GM10248 (cell line): ENCODE results near the gene LMCD1.

Experiments
- CTCF ChIA-PET: fragments of 300-600 bp; sonication (Branson Sonifier 250); formaldehyde crosslinking; extraction: SDS; loops from one replicate; lab custom pipeline; 2021; ENCODE audit warnings: antibody characterized with exemption; lab: Yijun Ruan, JAX
- POLR2A ChIA-PET: fragments of 350-650 bp; sonication (Branson Sonifier 250); formaldehyde crosslinking; extraction: SDS; loops from one replicate; lab custom pipeline; 2020; ENCODE audit warnings: antibody characterized with exemption; lab: Yijun Ruan, JAX
- DNase-seq: peaks from one replicate; pipeline ENCODE4 v3.0.0; 2012; ENCODE audit errors: extremely low spot score
- CTCF ChIP-seq: IDR thresholded peaks from 2 replicates; pipeline ENCODE4 v1.5.1; 2012; ENCODE audit warnings: mild to moderate bottlenecking, low read depth; ENCODE audit errors: extremely low read depth, missing control alignments, control extremely low read depth

LMCD1 gene

GRCh38 chr3:8500989-8501370 lies 643 bp upstream of the LMCD1 start:
- ChIA-PET CTCF (interaction anchor here (0.7 to 3.5 kb wide), 9 partner anchors 10 to 163 kb away, joined by 3 to 17 read pairs (median 3); no protein-coding TSS in a partner anchor), POLR2A (no interaction called here)
- no peak for DNase-seq
- no peak for TF ChIP-seq CTCF

DNA sequence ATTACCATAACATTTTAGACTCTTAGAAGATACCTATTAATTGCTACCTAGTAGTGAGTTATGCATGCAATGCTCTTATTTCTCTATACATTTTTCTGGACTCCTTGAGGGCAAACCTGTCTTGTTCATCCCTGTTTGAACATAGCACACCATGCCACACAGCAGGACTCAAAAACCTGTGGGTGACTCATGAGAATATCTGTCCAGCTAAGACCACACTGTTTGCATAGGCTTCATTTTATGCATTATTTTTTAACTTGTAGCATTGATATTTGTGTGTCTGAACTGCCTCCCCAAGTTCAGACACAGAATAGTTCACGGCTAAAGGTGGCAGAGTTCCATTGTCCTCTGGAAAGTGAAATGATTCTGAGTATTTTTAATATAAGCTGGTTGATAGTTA lies 1.8 kb downstream of the LMCD1 start:
- DNase-seq: no peak
- ChIA-PET CTCF (interaction anchor here (1.2 to 3.5 kb wide), 3 partner anchors 9 to 23 kb away, joined by 3 to 17 read pairs (median 5); no protein-coding TSS in a partner anchor), POLR2A (interaction anchor here (0.6 kb wide), 1 partner anchor 1480 kb away, joined by 3 read pairs; no protein-coding TSS in a partner anchor)
- no peak for TF ChIP-seq CTCF

DNA sequence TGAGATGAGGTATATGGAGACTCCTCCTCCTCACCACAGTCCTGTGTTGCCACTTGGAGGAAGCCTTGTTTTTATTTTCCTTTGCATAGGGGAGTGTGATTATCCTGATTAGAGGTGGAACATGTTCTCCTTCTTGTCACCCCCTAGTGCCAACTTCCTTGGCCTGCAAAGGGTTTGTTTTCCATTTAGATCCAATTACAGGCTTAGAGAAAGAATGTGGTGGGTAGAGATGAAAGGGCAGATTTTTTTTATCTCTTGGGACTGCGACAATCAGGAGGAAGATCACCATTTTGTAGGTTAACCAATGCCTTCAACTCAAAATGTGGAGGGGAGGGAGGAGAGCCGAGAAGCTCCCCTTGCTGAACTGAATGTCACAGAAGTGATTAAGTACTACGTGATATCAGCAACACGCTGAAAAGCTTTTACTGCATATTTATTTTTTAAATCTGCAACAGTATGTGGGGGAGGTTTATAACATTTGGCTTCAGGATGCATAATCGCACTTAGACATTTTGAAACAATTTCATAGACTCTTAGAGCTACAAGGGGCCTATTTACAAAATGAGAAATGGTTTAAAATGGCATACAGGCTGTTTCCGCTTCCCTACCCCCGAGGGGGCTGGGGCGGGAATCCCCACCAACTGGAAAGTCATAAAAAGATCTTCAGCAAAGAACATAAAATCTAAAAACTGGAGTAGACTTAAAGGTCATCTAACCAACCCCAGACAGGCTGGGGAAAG lies 2.4 kb downstream of the LMCD1 start:
- peak; percentile 35 for DNase-seq
- POLR2A ChIA-PET: interaction anchor here (0.6 kb wide), 1 partner anchor 1480 kb away, joined by 3 read pairs; no protein-coding TSS in a partner anchor
- no peak for TF ChIP-seq CTCF
- CTCF ChIA-PET: interaction anchor here (1.0 to 3.5 kb wide), 5 partner anchors 8 to 34 kb away, joined by 3 to 17 read pairs (median 3); no protein-coding TSS in a partner anchor

DNA sequence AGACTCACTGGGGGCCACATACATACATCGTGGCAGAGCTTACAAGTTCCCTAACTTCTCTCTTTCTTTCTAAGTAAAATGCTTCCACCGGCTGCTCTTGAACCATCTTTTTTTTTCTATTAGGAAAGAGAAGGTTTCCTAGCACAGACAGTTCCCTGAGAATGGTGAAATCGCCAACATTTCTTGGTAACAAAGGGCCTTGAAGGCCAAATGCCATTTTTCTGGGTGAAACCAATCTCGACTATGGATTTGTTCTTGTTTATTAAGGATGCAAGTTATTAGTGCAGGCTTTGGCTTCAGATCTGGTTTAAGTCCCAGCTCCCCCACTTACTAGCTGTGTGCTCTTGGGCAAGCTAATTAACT lies 3.0 kb downstream of the LMCD1 start:
- DNase-seq: no peak
- POLR2A ChIA-PET: interaction anchor here (0.7 kb wide), 1 partner anchor 101 kb away, joined by 3 read pairs; no protein-coding TSS in a partner anchor
- TF ChIP-seq CTCF: no peak
- CTCF ChIA-PET: interaction anchor here (1.0 to 3.5 kb wide), 7 partner anchors 8 to 35 kb away, joined by 3 to 17 read pairs (median 4); no protein-coding TSS in a partner anchor

DNA sequence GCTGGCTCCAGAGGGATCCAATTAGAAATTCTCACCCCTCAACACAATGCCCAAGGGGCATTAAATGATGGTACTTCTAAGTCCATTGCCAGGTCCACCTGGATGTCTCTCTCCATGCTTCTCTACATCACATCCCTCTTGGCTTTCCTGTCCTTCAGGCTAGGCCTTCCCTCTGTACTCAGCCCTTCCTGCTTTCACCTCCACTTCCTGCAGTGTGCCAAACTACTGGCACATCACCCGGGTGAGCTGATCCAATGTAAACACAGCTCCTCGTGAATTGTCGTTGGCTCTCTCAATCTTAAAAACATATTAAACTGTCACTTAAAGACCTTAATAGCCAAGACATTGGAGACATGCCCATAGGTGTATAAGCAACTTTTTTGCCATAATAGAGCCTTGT lies 4.0 kb downstream of the LMCD1 start:
- no peak for DNase-seq
- POLR2A ChIA-PET: no interaction called here
- no peak for TF ChIP-seq CTCF
- CTCF ChIA-PET: interaction anchor here (1.2 to 2.2 kb wide), 5 partner anchors 13 to 30 kb away, joined by 3 to 10 read pairs (median 4); no protein-coding TSS in a partner anchor

DNA sequence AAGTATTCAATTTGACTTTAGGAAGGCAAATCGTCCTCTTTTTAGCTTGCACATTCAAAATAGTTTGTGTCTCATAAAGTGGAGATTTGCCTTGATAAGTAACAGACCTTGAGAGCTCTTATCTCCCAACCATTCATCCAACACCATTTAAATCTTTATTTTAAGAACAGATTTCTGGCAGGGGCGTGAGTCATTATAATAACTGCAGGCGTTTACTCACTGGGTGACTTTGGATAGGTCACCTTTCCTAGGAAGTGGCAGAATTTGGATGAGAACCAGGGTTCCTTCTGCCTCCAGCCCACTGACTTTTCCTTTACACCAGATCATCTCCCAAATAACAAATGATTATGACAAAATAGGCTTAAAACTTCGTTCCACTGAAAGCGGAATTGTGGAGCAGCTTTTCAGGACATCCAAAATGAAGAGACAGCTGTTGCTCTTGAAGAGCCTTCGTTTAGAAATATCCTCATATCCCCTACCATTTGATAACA lies 5.0 kb downstream of the LMCD1 start:
- no peak for TF ChIP-seq CTCF
- CTCF ChIA-PET: interaction anchor here (0.7 to 2.2 kb wide), 3 partner anchors 12 to 29 kb away, joined by 3 to 10 read pairs (median 4); no protein-coding TSS in a partner anchor
- DNase-seq: no peak
- POLR2A ChIA-PET: no interaction called here
